HCT116 (cell line): ENCODE measurements around the gene ADAMTS16. TPM values are rescaled to one million over a fixed set of nuclear protein-coding genes. Genes with fewer than 3 reads are reported as not detected.

Experiments used
- ATAC-seq: fragments of 200-7000 bp; cut with Tn5 transposase; 2 replicates; pipeline ENCODE4 v1.9.1; 2020; ENCODE audit warnings: mild to moderate bottlenecking, moderate library complexity
- BruUV-seq: library from RNA; stranded (reverse); fragments of 400-500 nt; replicated peaks from 2 replicates; lab custom pipeline; 2021; lab: Mats Ljungman, UMichigan
- CTCF ChIA-PET: fragments of 300-600 bp; sonication (Branson Sonifier 250); formaldehyde crosslinking; loops from one replicate; lab custom pipeline; 2021; ENCODE audit warnings: antibody characterized with exemption; lab: Charles Lee
- POLR2A ChIA-PET: fragments of 300-600, 350-600 bp; sonication (Branson Sonifier 250); formaldehyde crosslinking; loops from one replicate; lab custom pipeline; 2021; ENCODE audit warnings: antibody characterized with exemption; lab: Charles Lee
- RAD21 ChIA-PET, 2 experiments: fragments of 300-600 bp; sonication (Branson Sonifier 250); formaldehyde crosslinking; loops; one replicate each; lab custom pipeline; 2023; ENCODE audit warnings: low total read pairs in 2 of 2; ENCODE audit not compliant: uncharacterized antibody in 2 of 2, unreplicated experiment in 2 of 2, low non-redundant PET in 1 of 2; lab: Charles Lee
- DNase-seq: peaks from one replicate; pipeline ENCODE4 v3.0.0-alpha.2; 2010; ENCODE audit warnings: low read depth, low spot score
- H2AFZ ChIP-seq: fragments of 200-600 bp; shearing (Covaris generic), sonication (generic); 2 replicates; pipeline ENCODE4 v1.6.1; 2017; ENCODE audit warnings: low read depth, mixed run types, mixed read lengths, antibody characterized with exemption, low read length; ENCODE audit not compliant: poor library complexity, severe bottlenecking
- H3K27ac ChIP-seq: 2 replicates; pipeline ENCODE4 v1.5.1; 2012; ENCODE audit warnings: low read depth, low read length
- H3K27me3 ChIP-seq: fragments of 200-600 bp; sonication (generic); 2 replicates; pipeline ENCODE4 v1.6.1; 2016; ENCODE audit warnings: mixed run types, low read length, mixed read lengths; ENCODE audit not compliant: insufficient read depth
- H3K36me3 ChIP-seq, 2 experiments: fragments of 200-500 bp in 1 of 2; fragments of 200-600 bp in 1 of 2; sonication (Bioruptor generic) in 1 of 2; sonication (generic) in 1 of 2; 2 replicates each; pipeline versions ENCODE4 v1.5.1 to v1.6.1; 2014 to 2016; ENCODE audit warnings: low read length in 2 of 2, inconsistent platforms in 1 of 2, mixed read lengths in 1 of 2, mixed run types in 1 of 2; ENCODE audit not compliant: insufficient read depth in 2 of 2, control insufficient read depth in 1 of 2
- H3K4me1 ChIP-seq, 2 experiments: fragments of 200-600 bp in 1 of 2; sonication (generic) in 1 of 2; 2 replicates each; pipeline versions ENCODE4 v1.5.1 to v1.6.1; 2012 to 2017; ENCODE audit warnings: low read length in 2 of 2, inconsistent platforms in 1 of 2, mild to moderate bottlenecking in 1 of 2, mixed read lengths in 1 of 2, mixed run types in 1 of 2, moderate library complexity in 1 of 2; ENCODE audit not compliant: insufficient read depth in 2 of 2, control insufficient read depth in 1 of 2
- H3K4me2 ChIP-seq: fragments of 200-600 bp; sonication (generic); 2 replicates; pipeline ENCODE4 v1.6.1; 2017; ENCODE audit warnings: mixed run types, low read length, mixed read lengths
- H3K4me3 ChIP-seq, 2 experiments: fragments of 200-600 bp in 1 of 2; sonication (generic) in 1 of 2; replicated peaks in 1 of 2; 2 replicates each; pipeline ENCODE4 v1.5.1; 2011 to 2016; ENCODE audit warnings: low read length in 2 of 2, control low read depth in 1 of 2, low read depth in 1 of 2, mild to moderate bottlenecking in 1 of 2, mixed read lengths in 1 of 2, mixed run types in 1 of 2
- H3K79me2 ChIP-seq: fragments of 200-600 bp; sonication (generic); 2 replicates; pipeline ENCODE4 v1.6.1; 2017; ENCODE audit warnings: mild to moderate bottlenecking, mixed run types, low read length, moderate library complexity, mixed read lengths; ENCODE audit not compliant: insufficient read depth
- H3K9ac ChIP-seq: fragments of 200-600 bp; sonication (generic); 2 replicates; pipeline ENCODE4 v1.6.1; 2016; ENCODE audit warnings: low read length, mixed read lengths
- H3K9me2 ChIP-seq: fragments of 200-600 bp; sonication (generic), shearing (Covaris generic); 2 replicates; pipeline ENCODE4 v1.6.1; 2017; ENCODE audit warnings: mixed run types, mild to moderate bottlenecking, moderate library complexity; ENCODE audit not compliant: insufficient read depth
- H3K9me3 ChIP-seq, 2 experiments: fragments of 200-500 bp in 1 of 2; fragments of 200-600 bp in 1 of 2; sonication (Bioruptor generic) in 1 of 2; sonication (generic) in 1 of 2; 2 replicates each; pipeline ENCODE4 v1.6.1; 2014 to 2017; ENCODE audit warnings: low read length in 2 of 2, mixed read lengths in 2 of 2, inconsistent platforms in 1 of 2, low read depth in 1 of 2, mild to moderate bottlenecking in 1 of 2, mixed run types in 1 of 2, moderate library complexity in 1 of 2; ENCODE audit not compliant: control insufficient read depth in 1 of 2, insufficient read depth in 1 of 2
- H4K20me1 ChIP-seq: fragments of 200-600 bp; sonication (generic), shearing (Covaris generic); 2 replicates; pipeline ENCODE4 v1.6.1; 2017; ENCODE audit warnings: mixed run types, mild to moderate bottlenecking, moderate library complexity; ENCODE audit not compliant: insufficient read depth
- CTCF ChIP-seq, 3 experiments: fragments of 200-600 bp in 1 of 3; sonication (generic) in 1 of 3; IDR thresholded peaks in 2 of 3; conservative IDR thresholded peaks in 1 of 3; 2 replicates each; pipeline ENCODE4 v1.5.1; 2012 to 2017; ENCODE audit warnings: low read depth in 2 of 3, low read length in 2 of 3, antibody characterized with exemption in 1 of 3, borderline replicate concordance in 1 of 3, control low read depth in 1 of 3, mild to moderate bottlenecking in 1 of 3, mixed read lengths in 1 of 3, mixed run types in 1 of 3, moderate library complexity in 1 of 3; ENCODE audit not compliant: insufficient read depth in 1 of 3
- ELF1 ChIP-seq: IDR thresholded peaks from 2 replicates; pipeline ENCODE4 v1.6.1; 2012; ENCODE audit warnings: low read depth, borderline replicate concordance
- EZH2 ChIP-seq: fragments of 200-600 bp; sonication (generic); IDR thresholded peaks from 2 replicates; pipeline ENCODE4 v1.6.1; 2017; ENCODE audit warnings: antibody characterized with exemption, mixed run types
- FOSL1 ChIP-seq: IDR thresholded peaks from 2 replicates; pipeline ENCODE4 v1.6.1; 2012; ENCODE audit warnings: low read depth
- JUND ChIP-seq: IDR thresholded peaks from 2 replicates; pipeline ENCODE4 v1.6.1; 2012
- MAX ChIP-seq: IDR thresholded peaks from 2 replicates; pipeline ENCODE4 v1.6.1; 2012
- REST ChIP-seq: IDR thresholded peaks from 2 replicates; pipeline ENCODE4 v1.6.1; 2012; ENCODE audit warnings: low read depth
- SP1 ChIP-seq: IDR thresholded peaks from 2 replicates; pipeline ENCODE4 v1.6.1; 2012; ENCODE audit warnings: low read depth
- ZBTB33 ChIP-seq: IDR thresholded peaks from 2 replicates; pipeline ENCODE4 v1.6.1; 2011; ENCODE audit warnings: mild to moderate bottlenecking, low read length, moderate library complexity; ENCODE audit not compliant: insufficient replicate concordance; ENCODE audit errors: extremely low read depth
- ZFX ChIP-seq: fragments of 450-650 bp; IDR thresholded peaks from 2 replicates; pipeline ENCODE4 v1.6.1; 2017
- intact Hi-C: fragments of 100-400 bp; cut with micrococcal nuclease; formaldehyde crosslinking; loops from 2 replicates; pipeline ENCODE4 v1.10.0; 2022
- total RNA-seq: library from RNA; stranded (reverse); gene quantifications from one replicate; pipeline ENCODE4 v1.2.1, GENCODE V29; 2021; ENCODE audit not compliant: unreplicated experiment
- TF ChIP-seq, protein P1 (sequence below): IDR thresholded peaks from 2 replicates; pipeline ENCODE4 v1.6.1; 2012

The ADAMTS16 gene
- total RNA-seq, 1 experiment from 2014 or later, result 2.4 TPM

DNA sequence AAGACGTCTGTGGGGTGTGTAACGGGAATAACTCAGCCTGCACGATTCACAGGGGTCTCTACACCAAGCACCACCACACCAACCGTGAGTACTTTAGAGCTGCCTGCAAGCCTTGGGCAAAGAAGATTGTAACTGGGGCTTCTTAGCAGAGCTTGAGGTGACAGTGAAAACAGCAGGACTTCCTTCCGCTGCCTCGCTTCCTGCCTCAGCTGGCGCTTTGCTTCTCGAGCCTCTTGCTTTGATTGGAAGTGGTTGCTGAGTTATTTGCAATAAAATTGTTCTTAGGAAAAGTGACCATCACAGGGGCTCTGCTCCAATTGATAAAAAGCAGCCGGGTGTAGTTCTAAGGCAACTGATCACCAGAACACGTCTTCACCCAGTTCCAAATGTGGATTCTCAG lies 99.1 kb downstream of the ADAMTS16 start:
- Histone ChIP-seq H3K36me3 (no peaks in the 10 kb centered on the region), H3K27ac (no peak overlapping the region), H3K9ac (no peak overlapping the region), H3K9me3 (no peaks in the 10 kb centered on the region), H2AFZ (no peak overlapping the region), H4K20me1 (no peaks in the 10 kb centered on the region), H3K4me1 (no peaks in the 10 kb centered on the region), H3K79me2 (no peaks in the 10 kb centered on the region), H3K9me2 (no peaks in the 10 kb centered on the region), H3K27me3 (no peaks in the 10 kb centered on the region), H3K4me2 (no peak overlapping the region), H3K4me3 (no peak overlapping the region)
- TF ChIP-seq ZFX (no peak), MAX (no peak), FOSL1 (no peak), JUND (no peak), ZBTB33 (no peak), CTCF (IDR thresholded peaks at IDR 0.05 in 2 of 3, conservative IDR thresholded peaks at IDR 0.05 in 1 of 3; ENCODE audit: borderline replicate concordance in 1 of 3, insufficient read depth in 1 of 3, low read depth in 2 of 3, low read length in 2 of 3) (no peak), SP1 (no peak), ELF1 (no peak), REST (no peak), EZH2 (no peak)
- TF ChIP-seq, protein P1, sequence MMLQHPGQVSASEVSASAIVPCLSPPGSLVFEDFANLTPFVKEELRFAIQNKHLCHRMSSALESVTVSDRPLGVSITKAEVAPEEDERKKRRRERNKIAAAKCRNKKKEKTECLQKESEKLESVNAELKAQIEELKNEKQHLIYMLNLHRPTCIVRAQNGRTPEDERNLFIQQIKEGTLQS, result no peak
- ATAC-seq (no peak), DNase-seq (no peak)
- CTCF ChIA-PET, result no interaction called here
- intact Hi-C loops, result no loop called here
- RAD21 ChIA-PET, result no interaction called here
- no TSS peak for BruUV-seq
- POLR2A ChIA-PET, result no interaction called here
